DND-41 (cell line): ENCODE measurements around the gene FGF7.

Source experiments
- CTCF ChIP-seq: IDR thresholded peaks from 2 replicates; pipeline ENCODE4 v1.5.1; 2012; ENCODE audit warnings: borderline replicate concordance, low read length, moderate library complexity, mild to moderate bottlenecking; ENCODE audit not compliant: poor library complexity, severe bottlenecking; ENCODE audit errors: extremely low read depth
- EZH2 ChIP-seq: IDR thresholded peaks from 3 replicates; pipeline ENCODE4 v1.6.1; 2012; ENCODE audit warnings: borderline replicate concordance, low read depth, mild to moderate bottlenecking, moderate library complexity, low read length, inconsistent platforms; ENCODE audit not compliant: severe bottlenecking

- TF ChIP-seq CTCF (no peak), EZH2 (no peak)
These were observed 84.2 kb downstream of the FGF7 start for GRCh38 chr15:49507261-49507660.
